HG03097 (cell line): ENCODE measurements around the gene B9D2.
"Not testable (repeated sequence)": the region's sequence is repeated elsewhere in the genome, so short reads cannot be mapped to it uniquely, and the experiment has no call there.

Experiments
- ATAC-seq: cut with Tn5 transposase; IDR thresholded peaks from one replicate; pipeline ENCODE4 v1.9.1; 2021; ENCODE audit not compliant: unreplicated experiment, low FRiP score

Gene B9D2

GRCh38 chr19:41392775-41393174, 28.8 kb upstream of the B9D2 start:
- no peak for ATAC-seq

GRCh38 chr19:41391618-41392017, 27.7 kb upstream of the B9D2 start:
- ATAC-seq, result no peak

DNA sequence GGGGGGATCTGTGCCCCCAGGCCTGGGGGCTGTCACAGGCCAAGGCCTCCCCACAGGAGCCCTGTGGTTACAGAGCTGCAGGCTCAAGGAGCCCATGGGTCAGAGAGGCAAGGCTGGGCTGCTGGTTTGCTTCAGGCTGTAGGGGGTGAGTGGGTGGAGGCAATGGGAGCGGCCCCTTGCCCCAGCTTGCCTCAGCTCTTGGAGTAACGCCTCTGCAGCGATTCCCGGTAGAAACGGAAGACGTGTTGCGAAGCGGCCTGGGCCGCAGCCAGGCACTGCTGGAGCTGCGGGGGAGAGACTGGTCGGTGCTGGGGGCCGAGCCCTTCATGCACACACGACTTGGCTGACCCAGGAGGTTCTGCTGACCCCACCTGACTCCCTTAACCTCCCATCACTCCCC, 22.5 kb upstream of the B9D2 start:
- no peak for ATAC-seq

- no peak for ATAC-seq
Measured at GRCh38 chr19:41384351-41384750, 20.4 kb upstream of the B9D2 start.

- ATAC-seq, result not testable (repeated sequence)
Measured at GRCh38 chr19:41381536-41381935, 17.6 kb upstream of the B9D2 start.

DNA sequence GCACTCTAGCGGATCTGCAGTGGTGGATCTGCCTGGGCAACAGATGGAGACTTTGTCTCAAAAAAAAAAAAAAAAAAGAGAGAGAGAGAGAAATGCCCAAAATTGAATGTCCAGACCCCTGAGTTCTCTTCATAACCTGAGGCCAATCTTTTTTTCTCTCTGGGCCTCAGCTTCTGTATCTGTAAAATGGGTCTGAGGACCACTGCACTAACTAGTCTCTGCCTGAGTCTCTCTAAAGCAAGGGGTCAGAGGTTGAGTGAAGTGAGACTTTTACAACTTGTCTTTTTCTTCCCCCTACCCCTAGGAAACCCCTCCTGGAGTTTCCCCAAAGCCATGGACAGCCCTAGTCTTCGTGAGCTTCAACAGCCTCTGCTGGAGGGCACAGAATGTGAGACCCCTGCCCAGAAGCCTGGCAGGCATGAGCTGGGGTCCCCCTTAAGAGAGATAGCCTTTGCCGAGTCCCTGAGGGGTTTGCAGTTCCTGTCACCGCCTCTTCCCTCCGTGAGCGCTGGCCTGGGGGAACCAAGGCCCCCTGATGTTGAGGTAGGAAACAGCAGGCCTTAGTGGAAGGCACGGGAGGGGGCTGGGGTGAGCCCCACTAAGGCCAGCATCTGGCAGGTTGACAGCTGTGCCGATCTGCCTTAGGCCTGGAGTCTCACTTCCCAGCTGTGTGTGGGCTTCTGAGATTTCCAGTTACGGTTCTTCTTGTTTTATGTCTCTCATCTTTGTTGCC, 14.2 kb upstream of the B9D2 start:
- ATAC-seq, result no peak

DNA sequence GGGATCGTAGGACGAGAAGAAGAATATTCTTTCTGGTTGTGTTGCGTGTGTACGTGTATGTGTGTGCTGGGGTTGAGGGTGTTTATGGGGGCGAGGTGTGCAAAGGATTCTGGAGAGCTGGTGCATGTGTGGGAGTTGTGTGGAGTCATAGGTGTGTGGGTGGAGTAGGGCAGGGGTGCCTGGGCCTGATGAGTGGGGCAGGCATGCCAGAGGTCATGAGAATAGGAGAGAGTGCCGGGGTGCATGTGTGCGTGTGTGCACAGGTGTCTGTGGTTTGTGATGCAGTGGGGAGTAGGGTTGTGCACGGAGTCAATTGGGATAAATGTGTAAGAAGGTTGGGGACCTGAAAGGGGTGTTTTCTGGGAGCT, 13.0 kb upstream of the B9D2 start:
- no peak for ATAC-seq

GRCh38 chr19:41376241-41376997, 12.5 kb upstream of the B9D2 start, which contains the start of gene TMEM91:
TSS of gene TMEM91 (plus strand) at chr19:41376533. CDS start at chr19:41378310, 1,777 bp downstream.
- no peak for ATAC-seq

- ATAC-seq, result no peak
Measured at GRCh38 chr19:41373993-41374392, 10.0 kb upstream of the B9D2 start.

- no peak for ATAC-seq
Measured at GRCh38 chr19:41372501-41372900, 8.6 kb upstream of the B9D2 start.

DNA sequence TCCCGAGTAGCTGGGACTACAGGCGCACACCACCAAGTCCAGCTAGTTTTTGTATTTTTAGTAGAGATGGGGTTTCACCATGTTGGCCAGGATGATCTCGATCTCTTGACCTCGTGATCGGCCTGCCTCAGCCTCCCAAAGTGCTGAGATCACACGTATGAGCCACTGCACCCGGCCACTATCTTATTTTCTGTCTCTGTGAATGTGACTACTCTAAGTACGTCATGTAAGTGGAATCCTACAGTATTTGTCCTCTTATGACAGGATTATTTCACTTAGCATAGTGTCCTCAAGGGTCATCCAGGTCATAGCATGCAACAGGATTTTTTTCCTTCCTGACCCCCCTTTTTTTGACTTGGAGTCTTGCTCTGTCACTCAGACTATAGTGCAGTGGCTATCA, 7.6 kb upstream of the B9D2 start:
- ATAC-seq, result no peak

DNA sequence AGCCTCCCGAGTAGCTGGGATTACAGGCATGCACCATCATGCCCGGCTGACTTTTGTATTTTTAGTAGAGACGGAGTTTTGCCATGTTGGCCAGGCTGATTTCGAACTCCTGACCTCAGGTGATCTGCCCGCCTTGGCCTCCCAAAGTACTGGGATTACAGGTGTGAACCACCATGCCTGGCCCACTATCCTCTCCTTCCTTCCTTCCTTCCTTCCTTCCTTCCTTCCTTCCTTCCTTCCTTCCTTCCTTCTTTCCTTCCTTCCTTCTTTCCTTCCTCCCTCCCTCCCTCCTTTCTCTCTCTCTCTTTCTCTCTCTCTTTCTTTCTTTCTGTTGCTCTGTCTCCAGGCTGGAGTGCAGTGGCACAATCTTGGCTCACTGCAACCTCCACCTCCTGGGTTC, 7.2 kb upstream of the B9D2 start:
- ATAC-seq, result not testable (repeated sequence)

DNA sequence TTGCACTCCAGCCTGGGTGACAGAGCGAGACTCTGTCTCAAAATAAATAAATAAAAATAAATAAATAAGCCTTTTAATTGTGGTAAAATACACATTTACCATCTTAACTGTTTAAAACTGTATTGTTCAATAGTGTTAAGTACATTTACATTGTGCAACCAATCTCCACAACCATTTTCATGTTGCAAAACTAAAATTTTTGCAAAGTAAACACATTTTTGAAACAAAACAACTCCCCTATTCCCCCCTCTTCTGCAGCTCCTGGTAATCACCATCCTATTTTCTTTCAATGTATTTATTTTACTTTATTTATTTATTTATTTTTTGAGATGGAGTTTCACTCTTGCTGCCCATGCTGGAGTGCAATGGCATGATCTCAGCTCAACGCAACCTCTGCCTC, 5.8 kb upstream of the B9D2 start:
- no peak for ATAC-seq

- ATAC-seq, result no peak
Measured at GRCh38 chr19:41367848-41368301, 3.9 kb upstream of the B9D2 start.

- ATAC-seq, result no peak
Measured at GRCh38 chr19:41366089-41366488, 2.1 kb upstream of the B9D2 start.

GRCh38 chr19:41364524-41365391, 809 bp upstream of the B9D2 start:
- ATAC-seq, result no peak

- peak; percentile 3 for ATAC-seq
Measured at GRCh38 chr19:41363371-41363752, 587 bp downstream of the B9D2 start.

- no peak for ATAC-seq
Measured at GRCh38 chr19:41362143-41362847, 1.7 kb downstream of the B9D2 start.

DNA sequence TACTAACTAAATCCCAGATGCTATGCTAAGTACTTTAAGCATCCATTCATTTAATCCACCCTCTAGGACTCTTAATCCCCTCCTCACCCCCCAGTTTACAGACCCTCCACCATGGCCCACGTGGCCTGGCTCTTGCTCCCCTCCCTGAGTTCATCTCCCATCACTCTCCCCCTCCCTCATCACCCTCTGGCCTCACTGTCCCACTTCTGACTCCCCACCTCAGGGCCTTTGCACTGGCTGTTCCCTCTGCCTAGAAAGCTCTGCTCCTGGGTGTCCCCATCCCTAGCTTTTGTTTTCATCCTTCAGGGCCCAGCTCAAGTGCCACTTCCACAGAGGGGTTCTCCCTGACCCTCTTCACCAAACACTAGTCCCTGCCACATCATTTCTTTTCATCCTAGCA, 4.2 kb downstream of the B9D2 start:
- ATAC-seq, result no peak

DNA sequence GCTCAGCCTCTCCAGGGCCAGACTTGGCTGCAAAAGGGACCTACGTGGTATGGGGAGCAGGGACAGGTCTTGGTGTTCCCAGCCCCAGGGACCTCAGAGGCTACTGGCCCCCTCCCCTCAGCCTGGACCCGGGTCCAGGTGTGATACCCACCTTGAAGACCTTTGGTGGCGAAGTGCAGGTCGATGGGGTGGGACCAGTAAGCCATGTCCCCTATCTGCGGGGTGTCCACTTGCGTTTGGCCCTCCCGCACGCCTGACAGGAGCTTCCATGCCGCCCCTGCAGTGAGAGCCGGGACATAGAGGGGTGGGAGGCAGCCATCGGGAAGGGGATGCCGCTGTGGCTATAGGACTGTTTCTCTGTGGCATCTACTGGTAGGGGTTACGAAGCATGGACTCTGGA, 6.2 kb downstream of the B9D2 start:
- no peak for ATAC-seq
